Endothelial cell of umbilical vein (primary cell): ENCODE measurements around the gene MAP4K2. TPM values are rescaled to one million over a fixed set of nuclear protein-coding genes. Genes with fewer than 3 reads are reported as not detected.

ENCODE experiments used
- BruUV-seq: library from RNA; stranded (reverse); fragments of 400-500 nt; replicated peaks from 2 replicates; lab custom pipeline; 2021; lab: Mats Ljungman, UMichigan
- CTCF ChIA-PET: fragments of 300-600, 350-600 bp; sonication (Branson Sonifier 250); formaldehyde crosslinking; loops from one replicate; lab custom pipeline; 2021; ENCODE audit warnings: antibody characterized with exemption, inconsistent platforms; lab: Charles Lee
- POLR2A ChIA-PET: fragments of 300-600, 350-600 bp; sonication (Branson Sonifier 250); formaldehyde crosslinking; loops from one replicate; lab custom pipeline; 2021; ENCODE audit warnings: antibody characterized with exemption, inconsistent platforms; lab: Charles Lee
- DNase-seq: peaks from one replicate; pipeline ENCODE4 v3.0.0-alpha.2; 2011; ENCODE audit warnings: low read depth, low spot score
- FAIRE-seq: peaks from 2 replicates; lab custom pipeline; 2011; peaks lifted over from hg19 to GRCh38; lab: Jason Lieb, UNC
- H2AFZ ChIP-seq: 2 replicates; pipeline ENCODE4 v1.6.0; 2012; ENCODE audit warnings: low read depth, low read length, control low read depth, inconsistent platforms
- H3K27ac ChIP-seq: 2 replicates; pipeline ENCODE4 v1.5.1; 2011; ENCODE audit warnings: low read depth, mild to moderate bottlenecking, control low read depth, low read length, moderate library complexity; ENCODE audit not compliant: insufficient read depth
- H3K27me3 ChIP-seq, 2 experiments: 2 replicates each; pipeline versions ENCODE4 v1.6.0 to v1.6.1; 2011; ENCODE audit warnings: low read length in 2 of 2, mixed read lengths in 1 of 2; ENCODE audit not compliant: control insufficient read depth in 2 of 2, insufficient read depth in 2 of 2
- H3K36me3 ChIP-seq, 2 experiments: 2 replicates in 1 of 2; 3 replicates in 1 of 2; pipeline ENCODE4 v1.5.1; 2011; ENCODE audit warnings: low read length in 2 of 2, mild to moderate bottlenecking in 1 of 2, moderate library complexity in 1 of 2; ENCODE audit not compliant: control insufficient read depth in 2 of 2, insufficient read depth in 2 of 2; ENCODE audit errors: extremely low read depth in 1 of 2
- H3K4me1 ChIP-seq: 3 replicates; pipeline ENCODE4 v1.5.1; 2011; ENCODE audit warnings: mild to moderate bottlenecking, low read length; ENCODE audit not compliant: control insufficient read depth, insufficient read depth; ENCODE audit errors: extremely low read depth
- H3K4me2 ChIP-seq: 2 replicates; pipeline ENCODE4 v1.6.1; 2011; ENCODE audit warnings: low read length, control low read depth, mixed read lengths; ENCODE audit not compliant: insufficient read depth
- H3K4me3 ChIP-seq, 3 experiments: fragments of 200-600 bp in 1 of 3; sonication (generic), shearing (Covaris generic) in 1 of 3; replicated peaks in 1 of 3; 2 replicates each; pipeline ENCODE4 v1.5.1; 2011 to 2016; ENCODE audit warnings: control low read depth in 3 of 3, low read length in 3 of 3, mild to moderate bottlenecking in 2 of 3, inconsistent platforms in 1 of 3, low read depth in 1 of 3, moderate library complexity in 1 of 3; ENCODE audit not compliant: insufficient read depth in 1 of 3
- H3K79me2 ChIP-seq: 2 replicates; pipeline ENCODE4 v1.6.0; 2012; ENCODE audit warnings: low read length, inconsistent platforms; ENCODE audit not compliant: control insufficient read depth, insufficient read depth
- H3K9ac ChIP-seq: replicated peaks from 2 replicates; pipeline ENCODE3; 2011; ENCODE audit warnings: low read length, control low read depth; ENCODE audit not compliant: insufficient read depth; ENCODE audit errors: extremely low read depth
- H3K9me1 ChIP-seq: replicated peaks from 3 replicates; pipeline ENCODE4 v1.6.0; 2011; ENCODE audit warnings: mild to moderate bottlenecking, low read length; ENCODE audit not compliant: control insufficient read depth, insufficient read depth; ENCODE audit errors: extremely low read depth
- H3K9me3 ChIP-seq: replicated peaks from 2 replicates; pipeline ENCODE4 v1.5.1; 2012; ENCODE audit warnings: low read length, inconsistent platforms; ENCODE audit not compliant: control insufficient read depth, insufficient read depth
- H4K20me1 ChIP-seq: replicated peaks from 2 replicates; pipeline ENCODE3; 2011; ENCODE audit warnings: mild to moderate bottlenecking, low read length; ENCODE audit not compliant: control insufficient read depth, insufficient read depth; ENCODE audit errors: extremely low read depth
- CTCF ChIP-seq, 2 donors: IDR thresholded peaks; 1 replicate in 1 of 2; 2 replicates in 1 of 2; pipeline ENCODE4 v1.5.1; 2011; ENCODE audit warnings: low read length in 2 of 2, mild to moderate bottlenecking in 2 of 2, moderate library complexity in 2 of 2, control low read depth in 1 of 2, inconsistent platforms in 1 of 2, low read depth in 1 of 2; ENCODE audit not compliant: insufficient read depth in 1 of 2; ENCODE audit errors: extremely low read depth in 1 of 2
- EZH2 ChIP-seq: IDR thresholded peaks from 2 replicates; pipeline ENCODE4 v1.6.1; 2012; ENCODE audit warnings: borderline replicate concordance, low read depth, mild to moderate bottlenecking, moderate library complexity, low read length, inconsistent platforms; ENCODE audit not compliant: severe bottlenecking
- FOS ChIP-seq: IDR thresholded peaks from 2 replicates; pipeline ENCODE4 v1.6.1; 2011; ENCODE audit warnings: mild to moderate bottlenecking, low read length, moderate library complexity, borderline replicate concordance; ENCODE audit not compliant: insufficient read depth
- GATA2 ChIP-seq: IDR thresholded peaks from 2 replicates; pipeline ENCODE4 v1.7.0; 2011; ENCODE audit warnings: low read depth, mild to moderate bottlenecking, moderate library complexity, mixed read lengths, low read length; ENCODE audit not compliant: insufficient read length, insufficient read depth
- JUN ChIP-seq: IDR thresholded peaks from 2 replicates; pipeline ENCODE4 v1.6.1; 2011; ENCODE audit warnings: borderline replicate concordance, low read depth; ENCODE audit not compliant: insufficient read length, insufficient read depth
- MAX ChIP-seq: IDR thresholded peaks from 2 replicates; pipeline ENCODE4 v1.6.1; 2011; ENCODE audit not compliant: insufficient read depth, insufficient read length
- MYC ChIP-seq: IDR thresholded peaks from one replicate; pipeline ENCODE4 v1.6.1; 2011; ENCODE audit warnings: mild to moderate bottlenecking, low read depth, low read length
- POLR2A ChIP-seq: IDR thresholded peaks from 2 replicates; pipeline ENCODE4 v1.6.1; 2012; ENCODE audit warnings: low read depth, mild to moderate bottlenecking, control low read depth, low read length
- POLR2AphosphoS5 ChIP-seq: IDR thresholded peaks from 2 replicates; pipeline ENCODE4 v1.6.1; 2012; ENCODE audit warnings: low read depth, mild to moderate bottlenecking, control low read depth, low read length, moderate library complexity; ENCODE audit not compliant: insufficient read depth
- dilution Hi-C: fragments of 300-500 bp; cut with MboI; formaldehyde crosslinking; loops from one replicate; pipeline ENCODE4 v1.15.0; 2019; ENCODE audit warnings: low sequenced_read_pairs; ENCODE audit not compliant: extremely low pct_ligation_motif_present
- intact Hi-C: fragments of 100-400 bp; cut with micrococcal nuclease; formaldehyde crosslinking; loops from one replicate; pipeline ENCODE4 v1.10.0; 2022
- polyA plus RNA-seq, 4 experiments: library from polyadenylated mRNA; depleted of rRNA in 3 of 4; stranded (reverse) in 3 of 4; unstranded in 1 of 4; fragments of >200 nt; gene quantifications; 2 replicates each; pipeline versions ENCODE4 v1.2.1 to v1.2.3, GENCODE V29; 2011 to 2012; ENCODE audit warnings: missing spikeins in 1 of 4
- total RNA-seq: library from RNA; stranded (reverse); gene quantifications from 2 replicates; pipeline ENCODE4 v1.2.3, GENCODE V29; 2021

MAP4K2 gene
- total and polyA plus RNA-seq, 2 donors (not counting 3 experiments of a cell fraction or from before 2014, with no cell fraction given), result 43.3 to 44.0 TPM

GRCh38 chr11:64755681-64756361, 47.2 kb downstream of the MAP4K2 start:
- BruUV-seq, result no TSS peak
- no peak for DNase-seq
- Histone ChIP-seq H3K9me3 (no peaks in the 10 kb centered on the region), H3K4me3 (no peak overlapping the region), H3K4me1 (no peaks in the 10 kb centered on the region), H3K27me3 (no peaks in the 10 kb centered on the region), H2AFZ (no peak overlapping the region), H3K36me3 (no peaks in the 10 kb centered on the region), H3K27ac (no peak overlapping the region), H4K20me1 (no peaks in the 10 kb centered on the region), H3K9me1 (no peaks in the 10 kb centered on the region), H3K79me2 (no peaks in the 10 kb centered on the region), H3K9ac (no peak overlapping the region), H3K4me2 (no peak overlapping the region)
- no peak for TF ChIP-seq MAX
- TF ChIP-seq JUN, result no peak
- TF ChIP-seq POLR2A, result no peak
- no peak for TF ChIP-seq CTCF (IDR thresholded peaks at IDR 0.05; ENCODE audit: extremely low read depth in 1 of 2, insufficient read depth in 1 of 2, low read depth in 1 of 2, low read length in 2 of 2)
- TF ChIP-seq MYC, result no peak
- no peak for TF ChIP-seq POLR2AphosphoS5
- TF ChIP-seq EZH2, result no peak
- no peak for TF ChIP-seq FOS
- no peak for TF ChIP-seq GATA2
- no peak for FAIRE-seq
- dilution Hi-C loops, result no loop called here
- intact Hi-C loops, result no loop called here
- POLR2A ChIA-PET, result no interaction called here
- CTCF ChIA-PET, result interaction anchor here (0.6 to 0.7 kb wide), 2 partner anchors 12 to 13 kb away, joined by 3 read pairs; no protein-coding TSS in a partner anchor
